A172 (cell line): ENCODE measurements around the gene CERS6. TPM values are rescaled to one million over a fixed set of nuclear protein-coding genes. Genes with fewer than 3 reads are reported as not detected.

ENCODE experiments used
- DNase-seq: peaks from one replicate; pipeline ENCODE4 v3.0.0-alpha.2; 2015; ENCODE audit warnings: low spot score
- total RNA-seq: library from RNA; depleted of rRNA; stranded (reverse); fragments of >200 nt; shearing (Covaris generic); gene quantifications from 2 replicates; pipeline ENCODE4 v1.2.3, GENCODE V29; 2014

CERS6 gene
- total RNA-seq, 1 experiment from 2014 or later: 25.4 TPM

GRCh38 chr2:168529054-168529833 is 73.2 kb downstream of the CERS6 start:
- DNase-seq: no peak

- no peak for DNase-seq
These were observed 74.0 kb downstream of the CERS6 start for GRCh38 chr2:168529900-168530561.

GRCh38 chr2:168530982-168531622 is 75.0 kb downstream of the CERS6 start:
- DNase-seq: no peak

- DNase-seq: no peak
These were observed 78.9 kb downstream of the CERS6 start for GRCh38 chr2:168534926-168535325.

- no peak for DNase-seq
These were observed 80.9 kb downstream of the CERS6 start for GRCh38 chr2:168536925-168537466.

GRCh38 chr2:168538133-168538532 is 82.1 kb downstream of the CERS6 start:
- no peak for DNase-seq

- DNase-seq: no peak
These were observed 82.5 kb downstream of the CERS6 start for GRCh38 chr2:168538534-168538933.

GRCh38 chr2:168539945-168540344 is 83.9 kb downstream of the CERS6 start:
- no peak for DNase-seq

GRCh38 chr2:168541858-168542257 is 85.8 kb downstream of the CERS6 start:
- DNase-seq: no peak

GRCh38 chr2:168543037-168543436 is 87.0 kb downstream of the CERS6 start:
- no peak for DNase-seq

GRCh38 chr2:168543935-168544334 is 87.9 kb downstream of the CERS6 start:
- no peak for DNase-seq

- DNase-seq: peak; percentile 86
These were observed 89.5 kb downstream of the CERS6 start for GRCh38 chr2:168545439-168546082.

GRCh38 chr2:168550670-168551069 is 94.6 kb downstream of the CERS6 start:
- DNase-seq: no peak

- DNase-seq: no peak
These were observed 96.4 kb downstream of the CERS6 start for GRCh38 chr2:168552450-168552856.

- DNase-seq: no peak
These were observed 99.2 kb downstream of the CERS6 start for GRCh38 chr2:168555283-168555682.

GRCh38 chr2:168559187-168559586 is 103.1 kb downstream of the CERS6 start:
- DNase-seq: no peak

- DNase-seq: no peak
These were observed 104.9 kb downstream of the CERS6 start for GRCh38 chr2:168560817-168561499.

- no peak for DNase-seq
These were observed 105.9 kb downstream of the CERS6 start for GRCh38 chr2:168561991-168562390.

GRCh38 chr2:168562971-168563370 is 106.9 kb downstream of the CERS6 start:
- no peak for DNase-seq

- no peak for DNase-seq
These were observed 108.6 kb downstream of the CERS6 start for GRCh38 chr2:168564641-168565040.

- DNase-seq: peak; percentile 43
These were observed 109.0 kb downstream of the CERS6 start for GRCh38 chr2:168565112-168565511.
